NT2/D1 (cell line): ENCODE measurements around the gene NRXN3.

ENCODE experiments used
- DNase-seq: peaks from one replicate; pipeline ENCODE4 v3.0.0-alpha.2; 2011; ENCODE audit warnings: low read depth, low spot score
- H3K27me3 ChIP-seq: 2 replicates; pipeline ENCODE4 v1.6.0; 2011; ENCODE audit warnings: mild to moderate bottlenecking; ENCODE audit not compliant: insufficient read length, insufficient read depth
- H3K36me3 ChIP-seq: 2 replicates; pipeline ENCODE4 v1.6.1; 2011; ENCODE audit warnings: mild to moderate bottlenecking, low read length, mixed read lengths; ENCODE audit not compliant: insufficient read depth, insufficient read length
- H3K4me1 ChIP-seq: 2 replicates; pipeline ENCODE4 v1.5.1; 2011; ENCODE audit not compliant: insufficient read depth, insufficient read length
- H3K4me3 ChIP-seq: 2 replicates; pipeline ENCODE4 v1.5.1; 2011; ENCODE audit warnings: low read depth; ENCODE audit not compliant: insufficient read length
- H3K9ac ChIP-seq: 2 replicates; pipeline ENCODE4 v1.6.0; 2011; ENCODE audit warnings: low read depth; ENCODE audit not compliant: insufficient read length
- H3K9me3 ChIP-seq: 2 replicates; pipeline ENCODE4 v1.5.1; 2011; ENCODE audit warnings: mild to moderate bottlenecking, low read length; ENCODE audit not compliant: insufficient read depth
- SUZ12 ChIP-seq: IDR thresholded peaks from 2 replicates; pipeline ENCODE4 v1.6.1; 2011; ENCODE audit not compliant: insufficient read length, insufficient read depth; ENCODE audit errors: extremely low read depth
- YY1 ChIP-seq: IDR thresholded peaks from 2 replicates; pipeline ENCODE4 v1.6.1; 2011; ENCODE audit not compliant: insufficient read length, insufficient read depth
- ZNF274 ChIP-seq: IDR thresholded peaks from 2 replicates; pipeline ENCODE4 v1.6.1; 2011; ENCODE audit warnings: mild to moderate bottlenecking, low read depth, low read length

The NRXN3 gene

GRCh38 chr14:78319406-78319805 is 149.2 kb downstream of the NRXN3 start:
- no peak overlapping the region for H3K4me3 ChIP-seq
- no peaks in the 10 kb centered on the region for H3K27me3 ChIP-seq
- no peaks in the 10 kb centered on the region for H3K36me3 ChIP-seq
- no peaks in the 10 kb centered on the region for H3K4me1 ChIP-seq
- TF ChIP-seq YY1: no peak
- TF ChIP-seq SUZ12: no peak
- TF ChIP-seq ZNF274: no peak
- H3K9ac ChIP-seq: no peak overlapping the region
- H3K9me3 ChIP-seq: no peaks in the 10 kb centered on the region
- DNase-seq: no peak

GRCh38 chr14:78319887-78320635 is 149.9 kb downstream of the NRXN3 start:
- Histone ChIP-seq H3K27me3 (no peaks in the 10 kb centered on the region), H3K36me3 (no peaks in the 10 kb centered on the region), H3K9ac (no peak overlapping the region), H3K4me1 (no peaks in the 10 kb centered on the region), H3K4me3 (no peak overlapping the region), H3K9me3 (no peaks in the 10 kb centered on the region)
- DNase-seq: no peak
- TF ChIP-seq YY1: no peak
- no peak for TF ChIP-seq SUZ12
- no peak for TF ChIP-seq ZNF274

- Histone ChIP-seq H3K4me3 (no peak overlapping the region), H3K36me3 (no peaks in the 10 kb centered on the region), H3K9ac (no peak overlapping the region), H3K27me3 (no peaks in the 10 kb centered on the region), H3K9me3 (no peaks in the 10 kb centered on the region), H3K4me1 (no peaks in the 10 kb centered on the region)
- DNase-seq: no peak
- TF ChIP-seq YY1: no peak
- no peak for TF ChIP-seq ZNF274
- no peak for TF ChIP-seq SUZ12
Measured at GRCh38 chr14:78324353-78324752, 154.2 kb downstream of the NRXN3 start.

- no peak for DNase-seq
- TF ChIP-seq ZNF274: no peak
- TF ChIP-seq YY1: no peak
- no peak for TF ChIP-seq SUZ12
- Histone ChIP-seq H3K9ac (no peak overlapping the region), H3K27me3 (no peaks in the 10 kb centered on the region), H3K4me3 (no peak overlapping the region), H3K4me1 (no peaks in the 10 kb centered on the region), H3K9me3 (no peaks in the 10 kb centered on the region), H3K36me3 (no peaks in the 10 kb centered on the region)
Measured at GRCh38 chr14:78325911-78326310, 155.7 kb downstream of the NRXN3 start.

- Histone ChIP-seq H3K4me1 (no peaks in the 10 kb centered on the region), H3K9ac (no peak overlapping the region)
Measured at GRCh38 chr14:78327426-78328221, 157.5 kb downstream of the NRXN3 start.

GRCh38 chr14:78329371-78329770 is 159.2 kb downstream of the NRXN3 start:
- Histone ChIP-seq H3K9me3 (no peaks in the 10 kb centered on the region), H3K27me3 (no peaks in the 10 kb centered on the region), H3K4me1 (no peaks in the 10 kb centered on the region), H3K4me3 (no peak overlapping the region), H3K9ac (no peak overlapping the region), H3K36me3 (no peaks in the 10 kb centered on the region)
- no peak for DNase-seq
- no peak for TF ChIP-seq YY1
- no peak for TF ChIP-seq ZNF274
- no peak for TF ChIP-seq SUZ12

More at GRCh38 chr14:78327426-78328221, 157.5 kb downstream of the NRXN3 start:
- DNase-seq: no peak
- Histone ChIP-seq H3K9me3 (no peaks in the 10 kb centered on the region), H3K4me3 (no peak overlapping the region), H3K27me3 (no peaks in the 10 kb centered on the region), H3K36me3 (no peaks in the 10 kb centered on the region)
- no peak for TF ChIP-seq YY1
- no peak for TF ChIP-seq SUZ12
- no peak for TF ChIP-seq ZNF274

GRCh38 chr14:78335531-78335930 is 165.4 kb downstream of the NRXN3 start:
- no peaks in the 10 kb centered on the region for H3K4me1 ChIP-seq
- no peak overlapping the region for H3K4me3 ChIP-seq
- DNase-seq: no peak
- H3K9ac ChIP-seq: no peak overlapping the region
- no peaks in the 10 kb centered on the region for H3K9me3 ChIP-seq
- no peaks in the 10 kb centered on the region for H3K27me3 ChIP-seq
- no peak for TF ChIP-seq SUZ12
- H3K36me3 ChIP-seq: no peaks in the 10 kb centered on the region
